GM18868 (cell line): ENCODE measurements around the gene GH2.
"Not testable (repeated sequence)": the region's sequence is repeated elsewhere in the genome, so short reads cannot be mapped to it uniquely, and the experiment has no call there.

Experiments
- ATAC-seq: cut with Tn5 transposase; IDR thresholded peaks from one replicate; pipeline ENCODE4 v1.9.1; 2021; ENCODE audit warnings: mild to moderate bottlenecking, moderate library complexity; ENCODE audit not compliant: unreplicated experiment

GH2 gene

GRCh38 chr17:63874693-63875092 is 7.1 kb downstream of the GH2 start:
- ATAC-seq, result not testable (repeated sequence)

DNA sequence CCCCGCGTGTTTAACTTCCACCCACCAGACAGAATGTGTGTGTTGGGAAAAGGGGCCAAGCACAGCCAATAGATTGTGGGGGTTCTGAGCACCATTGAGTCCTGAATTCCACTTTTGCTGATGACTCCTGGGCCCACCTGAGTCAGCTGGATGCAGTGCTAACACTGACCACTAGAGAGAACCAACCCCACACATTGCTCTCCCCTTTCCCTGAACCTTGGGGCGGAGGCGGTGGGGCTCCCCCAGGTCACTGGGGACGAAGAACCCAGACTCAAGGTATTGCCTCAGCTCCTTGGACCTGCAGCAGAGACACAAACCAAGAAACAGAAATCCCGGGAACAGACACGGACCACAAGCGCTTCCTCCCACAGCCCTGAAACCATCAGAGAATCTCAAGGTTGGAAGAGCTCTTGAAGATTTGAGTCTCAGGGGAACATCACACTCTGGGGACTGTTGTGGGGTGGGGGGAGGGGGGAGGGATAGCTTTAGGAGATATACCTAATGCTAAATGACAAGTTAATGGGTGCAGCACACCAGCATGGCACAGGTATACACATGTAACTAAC is 7.6 kb downstream of the GH2 start:
- ATAC-seq, result not testable (repeated sequence)

DNA sequence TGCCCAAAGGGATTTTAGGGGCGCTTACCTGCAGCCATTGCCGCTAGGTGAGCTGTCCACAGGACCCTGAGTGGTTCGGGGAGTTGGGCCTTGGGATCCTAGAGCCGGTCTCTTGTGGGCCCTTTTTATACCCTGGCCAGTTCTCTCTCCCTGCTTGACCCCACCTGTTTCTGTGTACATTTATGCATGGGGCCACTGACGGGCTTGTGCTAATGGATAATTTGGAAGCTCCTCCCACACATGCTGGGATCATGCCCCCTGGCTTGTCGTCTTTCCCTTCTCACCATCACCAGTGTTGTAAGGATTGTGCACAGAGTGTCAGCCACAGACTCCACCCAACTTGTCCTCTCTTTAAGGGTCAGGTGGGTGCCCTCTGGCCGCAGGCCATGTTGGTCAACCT is 8.2 kb downstream of the GH2 start, which contains the start of gene CSH2:
CSH2 (minus strand) TSS at position 101 of the 400 bp plus-strand sequence; CDS start at position 38, 63 bp downstream.
- not testable (repeated sequence) for ATAC-seq

GRCh38 chr17:63871646-63872365 is 9.9 kb downstream of the GH2 start:
- not testable (repeated sequence) for ATAC-seq

- not testable (repeated sequence) for ATAC-seq
Measured at GRCh38 chr17:63870292-63870665, 11.5 kb downstream of the GH2 start.

- ATAC-seq, result not testable (repeated sequence)
Measured at GRCh38 chr17:63869491-63870291, 12.1 kb downstream of the GH2 start.

GRCh38 chr17:63866625-63867024 is 15.1 kb downstream of the GH2 start:
- not testable (repeated sequence) for ATAC-seq

DNA sequence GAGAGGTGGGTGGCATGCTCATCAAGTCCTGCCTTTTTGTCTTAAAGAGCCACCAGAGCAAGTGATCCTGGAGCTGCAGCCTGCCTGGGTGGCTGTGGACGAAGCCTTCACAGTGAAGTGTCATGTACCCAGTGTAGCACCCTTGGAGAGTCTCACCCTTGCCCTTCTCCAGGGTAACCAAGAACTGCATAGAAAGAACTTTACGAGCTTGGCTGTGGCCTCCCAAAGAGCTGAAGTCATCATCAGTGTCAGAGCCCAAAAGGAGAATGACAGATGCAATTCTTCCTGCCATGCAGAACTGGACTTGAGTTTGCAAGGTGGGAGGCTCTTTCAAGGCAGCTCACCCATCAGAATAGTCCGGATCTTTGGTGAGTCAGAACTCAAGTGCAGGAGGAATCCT is 22.5 kb downstream of the GH2 start:
- no peak for ATAC-seq

GRCh38 chr17:63856425-63856824 is 25.3 kb downstream of the GH2 start:
- not testable (repeated sequence) for ATAC-seq

DNA sequence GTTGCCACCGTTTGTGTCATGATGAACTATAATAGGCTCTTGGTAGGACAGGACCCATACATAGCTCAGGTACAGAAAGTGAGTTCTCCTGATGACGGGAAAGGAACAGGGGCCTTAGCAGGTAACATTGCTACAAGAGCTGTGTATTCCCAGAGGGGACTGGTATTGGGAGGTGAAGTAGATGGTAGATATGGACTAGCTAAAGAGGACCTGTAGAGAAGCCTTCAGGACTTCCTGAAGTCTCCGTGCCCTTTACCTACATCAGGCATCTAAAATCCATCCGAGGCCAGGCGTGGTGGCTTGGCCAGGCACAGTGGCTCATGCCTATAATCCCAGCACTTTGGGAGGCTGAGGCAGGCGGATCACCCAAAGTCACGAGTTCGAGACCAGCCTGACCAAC is 26.6 kb downstream of the GH2 start:
- no peak for ATAC-seq

DNA sequence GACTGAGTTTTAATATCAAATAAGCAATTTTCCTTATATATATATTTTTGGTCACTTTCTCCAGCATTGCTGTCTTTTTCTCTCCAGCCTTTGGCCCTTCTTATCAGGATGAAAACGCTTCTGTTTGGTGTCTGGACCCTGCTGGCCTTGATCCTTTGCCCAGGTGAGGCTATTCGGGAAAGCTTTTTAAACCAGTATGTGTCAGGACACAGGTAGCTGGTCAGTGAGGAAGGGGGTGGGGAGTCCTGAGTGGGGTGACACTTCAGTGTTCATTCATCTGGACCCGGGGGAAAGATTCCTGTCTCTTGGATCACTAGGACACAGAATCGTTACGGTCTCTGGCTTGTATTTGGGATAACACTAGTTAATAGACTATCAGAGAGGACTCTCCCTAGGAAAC is 27.0 kb downstream of the GH2 start:
- ATAC-seq, result no peak

GRCh38 chr17:63853260-63853659 is 28.5 kb downstream of the GH2 start:
- ATAC-seq, result no peak

- ATAC-seq, result no peak
Measured at GRCh38 chr17:63850401-63850800, 31.3 kb downstream of the GH2 start.

GRCh38 chr17:63848834-63849689 is 32.7 kb downstream of the GH2 start:
- ATAC-seq, result peak; percentile 95

DNA sequence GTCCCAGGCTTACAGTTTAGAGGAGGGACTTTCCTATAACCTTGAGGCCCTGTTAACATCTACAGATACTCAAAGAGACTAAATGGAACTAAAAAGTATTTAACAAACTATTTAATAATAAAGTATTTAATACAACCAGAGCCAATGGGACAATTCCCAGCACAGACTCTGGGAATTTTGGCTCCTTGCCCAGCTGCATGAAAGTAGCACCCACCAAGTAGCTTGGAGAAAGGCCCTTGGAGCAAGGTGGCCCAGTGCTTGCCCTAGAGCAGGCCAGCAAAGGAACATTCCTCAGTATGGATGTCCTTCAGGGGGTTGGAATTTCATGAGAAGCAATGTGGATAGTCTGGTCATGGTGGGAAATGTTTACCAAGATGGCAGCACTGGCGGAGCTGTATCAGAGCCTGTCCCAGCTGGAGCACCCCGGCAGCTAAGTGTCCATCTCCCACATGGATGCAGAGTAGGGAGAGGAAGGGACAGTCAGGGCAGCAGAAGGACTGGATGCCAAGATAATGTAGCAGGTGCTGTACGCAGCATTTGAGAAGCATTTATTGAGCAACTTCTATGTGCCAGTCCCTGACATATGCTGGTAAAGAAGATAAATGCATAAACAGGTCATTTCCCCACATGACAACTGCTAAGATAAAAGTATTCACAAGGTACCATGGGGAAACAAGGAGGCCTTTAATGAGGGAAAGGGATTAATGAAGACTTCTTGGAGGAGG is 34.1 kb downstream of the GH2 start:
- ATAC-seq, result no peak

- no peak for ATAC-seq
Measured at GRCh38 chr17:63845509-63845908, 36.2 kb downstream of the GH2 start.

- no peak for ATAC-seq
Measured at GRCh38 chr17:63843910-63844677, 37.6 kb downstream of the GH2 start.

GRCh38 chr17:63843387-63843888 is 38.3 kb downstream of the GH2 start:
- not testable (repeated sequence) for ATAC-seq
